A673 (cell line): ENCODE measurements around the gene SCNN1A. TPM values are rescaled to one million over a fixed set of nuclear protein-coding genes. Genes with fewer than 3 reads are reported as not detected.

Experiments
- BruUV-seq: library from RNA; stranded (reverse); fragments of 400-500 nt; replicated peaks from 2 replicates; lab custom pipeline; 2021; lab: Mats Ljungman, UMichigan
- CTCF ChIA-PET: fragments of 300-600 bp; sonication (Branson Sonifier 250); formaldehyde crosslinking; loops from one replicate; lab custom pipeline; 2022; ENCODE audit warnings: antibody characterized with exemption; lab: Charles Lee
- POLR2A ChIA-PET: fragments of 300-600 bp; sonication (Branson Sonifier 250); formaldehyde crosslinking; loops from one replicate; lab custom pipeline; 2022; ENCODE audit warnings: antibody characterized with exemption; ENCODE audit not compliant: low non-redundant PET; lab: Charles Lee
- DNase-seq: peaks from one replicate; pipeline ENCODE4 v3.0.0-alpha.2; 2015; ENCODE audit warnings: low spot score
- H3K27ac ChIP-seq: fragments of 200-600 bp; sonication (generic); 2 replicates; pipeline ENCODE4 v1.5.1; 2016; ENCODE audit warnings: mixed run types, low read depth, mild to moderate bottlenecking, mixed read lengths, antibody characterized with exemption, low read length; ENCODE audit not compliant: poor library complexity, severe bottlenecking
- H3K27me3 ChIP-seq: fragments of 200-600 bp; sonication (generic); replicated peaks from 2 replicates; pipeline ENCODE4 v1.6.1; 2017; ENCODE audit warnings: mixed run types, low read depth, mild to moderate bottlenecking, mixed read lengths, antibody characterized with exemption, low read length; ENCODE audit not compliant: insufficient read depth, poor library complexity
- H3K36me3 ChIP-seq: fragments of 200-600 bp; sonication (generic); 2 replicates; pipeline ENCODE4 v1.6.1; 2016; ENCODE audit warnings: mixed run types, mild to moderate bottlenecking, mixed read lengths, antibody characterized with exemption, low read length; ENCODE audit not compliant: insufficient read depth, poor library complexity, severe bottlenecking
- H3K4me1 ChIP-seq: fragments of 200-600 bp; sonication (generic); 2 replicates; pipeline ENCODE4 v1.6.1; 2017; ENCODE audit warnings: mixed run types, mild to moderate bottlenecking, mixed read lengths, antibody characterized with exemption, low read length; ENCODE audit not compliant: insufficient read depth, poor library complexity, severe bottlenecking
- H3K4me3 ChIP-seq: fragments of 200-600 bp; sonication (generic); 2 replicates; pipeline ENCODE4 v1.5.1; 2016; ENCODE audit warnings: low read depth, mixed run types, mild to moderate bottlenecking, mixed read lengths, low read length; ENCODE audit not compliant: poor library complexity, severe bottlenecking
- H3K9me3 ChIP-seq: fragments of 200-600 bp; sonication (generic); 2 replicates; pipeline ENCODE4 v1.6.1; 2016; ENCODE audit warnings: mixed run types, low read depth, mild to moderate bottlenecking, mixed read lengths, antibody characterized with exemption, low read length; ENCODE audit not compliant: poor library complexity, severe bottlenecking
- CTCF ChIP-seq: fragments of 300-800, 200-600 bp; sonication (generic); conservative IDR thresholded peaks from 2 replicates; pipeline ENCODE4 v1.5.1; 2017; ENCODE audit warnings: low read depth, mild to moderate bottlenecking, antibody characterized with exemption, low read length, moderate library complexity, mixed read lengths
- EZH2 ChIP-seq: fragments of 200-600 bp; sonication (generic); IDR thresholded peaks from 2 replicates; pipeline ENCODE4 v1.6.1; 2017; ENCODE audit warnings: borderline replicate concordance, low read depth, mild to moderate bottlenecking, mixed read lengths, antibody characterized with exemption, low read length; ENCODE audit not compliant: poor library complexity, severe bottlenecking
- intact Hi-C: fragments of 100-400 bp; cut with micrococcal nuclease; formaldehyde crosslinking; loops from one replicate; pipeline ENCODE4 v1.10.0; 2022; ENCODE audit not compliant: unreplicated experiment
- total RNA-seq: library from RNA; stranded (reverse); gene quantifications from 2 replicates; pipeline ENCODE4 v1.2.3, GENCODE V29; 2021

Gene SCNN1A
- total RNA-seq, 1 experiment from 2014 or later = not detected

- no peak for TF ChIP-seq EZH2
- no peak for TF ChIP-seq CTCF
- Histone ChIP-seq H3K36me3 (no peaks in the 10 kb centered on the region), H3K4me3 (no peak overlapping the region), H3K27me3 (no peaks in the 10 kb centered on the region), H3K4me1 (no peaks in the 10 kb centered on the region), H3K9me3 (no peaks in the 10 kb centered on the region), H3K27ac (no peak overlapping the region)
- DNase-seq = no peak
- intact Hi-C loops = no loop called here
- ChIA-PET POLR2A (no interaction called here), CTCF (no interaction called here)
- BruUV-seq = no TSS peak
Measured at GRCh38 chr12:6354495-6355393, 20.6 kb downstream of the SCNN1A start.

- no peaks in the 10 kb centered on the region for H3K36me3 ChIP-seq
- CTCF ChIA-PET = no interaction called here
- H3K9me3 ChIP-seq = no peaks in the 10 kb centered on the region
- TF ChIP-seq CTCF (no peak), EZH2 (no peak)
- BruUV-seq = no TSS peak
- intact Hi-C loops = no loop called here
- no peak overlapping the region for H3K27ac ChIP-seq
- H3K27me3 ChIP-seq = no peaks in the 10 kb centered on the region
- no peaks in the 10 kb centered on the region for H3K4me1 ChIP-seq
- POLR2A ChIA-PET = interaction anchor here (0.5 kb wide), 1 partner anchor 17 kb away, joined by 3 read pairs; no protein-coding TSS in a partner anchor
- H3K4me3 ChIP-seq = no peak overlapping the region
- no peak for DNase-seq
Measured at GRCh38 chr12:6352193-6353173, 22.9 kb downstream of the SCNN1A start.

- no peak overlapping the region for H3K4me3 ChIP-seq
- no peaks in the 10 kb centered on the region for H3K9me3 ChIP-seq
- TF ChIP-seq EZH2 = no peak
- TF ChIP-seq CTCF = no peak
- intact Hi-C loops = no loop called here
- ChIA-PET POLR2A (interaction anchor here (0.5 kb wide), 1 partner anchor 16 kb away, joined by 3 read pairs; no protein-coding TSS in a partner anchor), CTCF (no interaction called here)
- no peaks in the 10 kb centered on the region for H3K27me3 ChIP-seq
- BruUV-seq = no TSS peak
- DNase-seq = no peak
- H3K36me3 ChIP-seq = no peaks in the 10 kb centered on the region
- no peak overlapping the region for H3K27ac ChIP-seq
- H3K4me1 ChIP-seq = no peaks in the 10 kb centered on the region
Measured at GRCh38 chr12:6351622-6352021, 23.7 kb downstream of the SCNN1A start.
